ENCODE data around the gene EXOSC3. TPM values are rescaled to one million over a fixed set of nuclear protein-coding genes. Genes with fewer than 3 reads are reported as not detected.

Gene EXOSC3
- total and polyA plus RNA-seq, 2 of the 13 experiments (the other 11 are each of a cell fraction or from before 2014, with no cell fraction given): 17.5 to 68.7 TPM

DNA sequence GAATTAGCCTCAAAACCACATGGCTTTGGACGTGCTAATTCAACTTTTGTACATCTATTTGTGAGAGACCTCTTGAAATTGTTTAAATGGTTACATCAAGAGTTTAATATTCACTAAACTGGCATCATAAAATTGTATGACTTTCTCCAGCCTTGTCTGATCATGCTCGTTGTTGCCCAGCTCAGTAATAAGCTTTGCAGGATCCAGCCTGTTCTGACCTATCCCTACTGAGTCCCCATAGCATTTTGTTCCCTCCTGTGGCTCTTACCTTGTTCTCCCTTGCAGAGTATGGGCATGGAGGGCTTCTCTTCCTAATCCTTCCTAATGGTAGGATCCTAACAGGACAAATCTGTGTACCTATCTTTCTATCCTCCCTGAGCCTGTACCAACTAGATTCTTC, 6.3 kb downstream of the EXOSC3 start (continued):
- TF ChIP-seq, protein P1, sequence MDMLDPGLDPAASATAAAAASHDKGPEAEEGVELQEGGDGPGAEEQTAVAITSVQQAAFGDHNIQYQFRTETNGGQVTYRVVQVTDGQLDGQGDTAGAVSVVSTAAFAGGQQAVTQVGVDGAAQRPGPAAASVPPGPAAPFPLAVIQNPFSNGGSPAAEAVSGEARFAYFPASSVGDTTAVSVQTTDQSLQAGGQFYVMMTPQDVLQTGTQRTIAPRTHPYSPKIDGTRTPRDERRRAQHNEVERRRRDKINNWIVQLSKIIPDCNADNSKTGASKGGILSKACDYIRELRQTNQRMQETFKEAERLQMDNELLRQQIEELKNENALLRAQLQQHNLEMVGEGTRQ (IDR thresholded peaks at IDR 0.05; ENCODE audit: low read depth, low read length): no peak
- TF ChIP-seq, protein P1 (CRISPR knock-in tag; IDR thresholded peaks at IDR 0.05; ENCODE audit: borderline replicate concordance): no peak
- TF ChIP-seq ADNP (CRISPR knock-in tag; IDR thresholded peaks at IDR 0.05) (no peak), HOXA5 (CRISPR knock-in tag; IDR thresholded peaks at IDR 0.05) (no peak)
- TF ChIP-seq, protein P2, sequence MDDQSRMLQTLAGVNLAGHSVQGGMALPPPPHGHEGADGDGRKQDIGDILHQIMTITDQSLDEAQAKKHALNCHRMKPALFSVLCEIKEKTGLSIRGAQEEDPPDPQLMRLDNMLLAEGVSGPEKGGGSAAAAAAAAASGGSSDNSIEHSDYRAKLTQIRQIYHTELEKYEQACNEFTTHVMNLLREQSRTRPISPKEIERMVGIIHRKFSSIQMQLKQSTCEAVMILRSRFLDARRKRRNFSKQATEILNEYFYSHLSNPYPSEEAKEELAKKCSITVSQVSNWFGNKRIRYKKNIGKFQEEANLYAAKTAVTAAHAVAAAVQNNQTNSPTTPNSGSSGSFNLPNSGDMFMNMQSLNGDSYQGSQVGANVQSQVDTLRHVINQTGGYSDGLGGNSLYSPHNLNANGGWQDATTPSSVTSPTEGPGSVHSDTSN (CRISPR knock-in tag; IDR thresholded peaks at IDR 0.05; ENCODE audit: borderline replicate concordance): no peak

DNA sequence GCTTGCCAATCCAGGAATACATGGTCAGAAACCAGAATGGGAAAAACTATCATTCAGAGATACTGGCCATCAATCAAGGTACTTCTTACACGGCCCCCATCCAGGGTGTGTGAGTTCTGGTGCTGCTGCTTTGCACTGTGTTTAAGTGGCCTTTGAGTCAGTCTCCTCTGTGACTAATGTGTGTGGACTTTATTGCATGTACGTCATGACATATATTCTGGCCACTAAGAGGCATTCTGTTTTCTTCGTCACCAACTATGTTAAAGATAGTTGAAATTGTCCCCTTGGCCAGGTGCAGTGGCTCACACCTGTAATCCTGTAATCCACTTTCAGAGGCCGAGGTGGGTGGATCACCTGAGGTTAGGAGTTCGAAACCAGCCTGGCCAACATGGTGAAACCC, 8.5 kb downstream of the EXOSC3 start:
- FAIRE-seq (no peak), ATAC-seq (no peak), DNase-seq (ENCODE audit: low spot score) (no peak)
- no peak overlapping the region for H3K4me2 ChIP-seq (ENCODE audit: low read depth, low read length)
- intact Hi-C loops (cut with micrococcal nuclease; ENCODE audit: unreplicated experiment) (no loop called here), in situ Hi-C loops (cut with HindIII; ENCODE audit: extremely low pct_ligation_motif_present, low pct_unique_long_range_greater_than_20kb) (no loop called here)
- no peaks in the 10 kb centered on the region for H4K20me1 ChIP-seq (ENCODE audit: insufficient read depth, low read length)
- H3K27me3 ChIP-seq (ENCODE audit: control insufficient read depth in 1 of 2, insufficient read depth in 2 of 2, low read length in 2 of 2): no peaks in the 10 kb centered on the region
- CTCF ChIA-PET (ENCODE audit: low intra/inter-chr PET ratio, low total read pairs): no interaction called here
- no peak overlapping the region for H3K9ac ChIP-seq (ENCODE audit: insufficient read depth, low read depth, low read length)
- WGBS (ENCODE audit: low lambda C conversion rate): 95% methylated on average over 5 of the region's 5 CpGs
- POLR2A ChIA-PET: interaction anchor here (1.0 kb wide), 1 partner anchor 9 kb away, joined by 3 read pairs; the partner anchor contains the start of gene EXOSC3
- H3K4me3 ChIP-seq (replicated peaks in 1 of 3; ENCODE audit: insufficient read depth in 1 of 3, low read depth in 2 of 3, low read length in 3 of 3): no peak overlapping the region
- H3K9me3 ChIP-seq (ENCODE audit: low read length): no peaks in the 10 kb centered on the region
- H3K4me1 ChIP-seq (ENCODE audit: insufficient read depth, low read length): no peaks in the 10 kb centered on the region
- H3K27ac ChIP-seq (ENCODE audit: extremely low read length, insufficient read depth, low read length): no peak overlapping the region
- peaks cover 7 to 51% of the 10 kb centered on the region in 2 experiments for H3K36me3 ChIP-seq (replicated peaks in 1 of 2; ENCODE audit: control insufficient read depth in 1 of 2, insufficient read depth in 2 of 2, low read length in 2 of 2)
- no TSS peak for BruUV-seq (replicated peaks)
- TF ChIP-seq, protein P3, sequence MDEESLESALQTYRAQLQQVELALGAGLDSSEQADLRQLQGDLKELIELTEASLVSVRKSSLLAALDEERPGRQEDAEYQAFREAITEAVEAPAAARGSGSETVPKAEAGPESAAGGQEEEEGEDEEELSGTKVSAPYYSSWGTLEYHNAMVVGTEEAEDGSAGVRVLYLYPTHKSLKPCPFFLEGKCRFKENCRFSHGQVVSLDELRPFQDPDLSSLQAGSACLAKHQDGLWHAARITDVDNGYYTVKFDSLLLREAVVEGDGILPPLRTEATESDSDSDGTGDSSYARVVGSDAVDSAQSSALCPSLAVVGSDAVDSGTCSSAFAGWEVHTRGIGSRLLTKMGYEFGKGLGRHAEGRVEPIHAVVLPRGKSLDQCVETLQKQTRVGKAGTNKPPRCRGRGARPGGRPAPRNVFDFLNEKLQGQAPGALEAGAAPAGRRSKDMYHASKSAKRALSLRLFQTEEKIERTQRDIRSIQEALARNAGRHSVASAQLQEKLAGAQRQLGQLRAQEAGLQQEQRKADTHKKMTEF (CRISPR knock-in tag; IDR thresholded peaks at IDR 0.05): no peak
- no peak for TF ChIP-seq FOXP1 (IDR thresholded peaks at IDR 0.05)
- TF ChIP-seq FOXP1 (CRISPR knock-in tag; IDR thresholded peaks at IDR 0.05): no peak
- TF ChIP-seq ELF3 (CRISPR knock-in tag; IDR thresholded peaks at IDR 0.05): no peak
- no peak for TF ChIP-seq ZNF44 (CRISPR knock-in tag; IDR thresholded peaks at IDR 0.05)
- TF ChIP-seq, protein P4, sequence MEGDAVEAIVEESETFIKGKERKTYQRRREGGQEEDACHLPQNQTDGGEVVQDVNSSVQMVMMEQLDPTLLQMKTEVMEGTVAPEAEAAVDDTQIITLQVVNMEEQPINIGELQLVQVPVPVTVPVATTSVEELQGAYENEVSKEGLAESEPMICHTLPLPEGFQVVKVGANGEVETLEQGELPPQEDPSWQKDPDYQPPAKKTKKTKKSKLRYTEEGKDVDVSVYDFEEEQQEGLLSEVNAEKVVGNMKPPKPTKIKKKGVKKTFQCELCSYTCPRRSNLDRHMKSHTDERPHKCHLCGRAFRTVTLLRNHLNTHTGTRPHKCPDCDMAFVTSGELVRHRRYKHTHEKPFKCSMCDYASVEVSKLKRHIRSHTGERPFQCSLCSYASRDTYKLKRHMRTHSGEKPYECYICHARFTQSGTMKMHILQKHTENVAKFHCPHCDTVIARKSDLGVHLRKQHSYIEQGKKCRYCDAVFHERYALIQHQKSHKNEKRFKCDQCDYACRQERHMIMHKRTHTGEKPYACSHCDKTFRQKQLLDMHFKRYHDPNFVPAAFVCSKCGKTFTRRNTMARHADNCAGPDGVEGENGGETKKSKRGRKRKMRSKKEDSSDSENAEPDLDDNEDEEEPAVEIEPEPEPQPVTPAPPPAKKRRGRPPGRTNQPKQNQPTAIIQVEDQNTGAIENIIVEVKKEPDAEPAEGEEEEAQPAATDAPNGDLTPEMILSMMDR (CRISPR knock-in tag; IDR thresholded peaks at IDR 0.05): no peak
- no peak for TF ChIP-seq FOXA3 (CRISPR knock-in tag; IDR thresholded peaks at IDR 0.05)
- TF ChIP-seq CENPX (CRISPR knock-in tag; IDR thresholded peaks at IDR 0.05): no peak
- TF ChIP-seq MEF2D (CRISPR knock-in tag; IDR thresholded peaks at IDR 0.05): no peak
- no peak for TF ChIP-seq ARNTL (CRISPR knock-in tag; IDR thresholded peaks at IDR 0.05)
- no peak for TF ChIP-seq RARA (CRISPR knock-in tag; IDR thresholded peaks at IDR 0.05)
- TF ChIP-seq, protein P5, sequence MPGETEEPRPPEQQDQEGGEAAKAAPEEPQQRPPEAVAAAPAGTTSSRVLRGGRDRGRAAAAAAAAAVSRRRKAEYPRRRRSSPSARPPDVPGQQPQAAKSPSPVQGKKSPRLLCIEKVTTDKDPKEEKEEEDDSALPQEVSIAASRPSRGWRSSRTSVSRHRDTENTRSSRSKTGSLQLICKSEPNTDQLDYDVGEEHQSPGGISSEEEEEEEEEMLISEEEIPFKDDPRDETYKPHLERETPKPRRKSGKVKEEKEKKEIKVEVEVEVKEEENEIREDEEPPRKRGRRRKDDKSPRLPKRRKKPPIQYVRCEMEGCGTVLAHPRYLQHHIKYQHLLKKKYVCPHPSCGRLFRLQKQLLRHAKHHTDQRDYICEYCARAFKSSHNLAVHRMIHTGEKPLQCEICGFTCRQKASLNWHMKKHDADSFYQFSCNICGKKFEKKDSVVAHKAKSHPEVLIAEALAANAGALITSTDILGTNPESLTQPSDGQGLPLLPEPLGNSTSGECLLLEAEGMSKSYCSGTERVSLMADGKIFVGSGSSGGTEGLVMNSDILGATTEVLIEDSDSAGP (CRISPR knock-in tag; IDR thresholded peaks at IDR 0.05; ENCODE audit: borderline replicate concordance): no peak
- no peak for TF ChIP-seq ZNF446 (CRISPR knock-in tag; IDR thresholded peaks at IDR 0.05)
- no peaks in the 10 kb centered on the region for H3K79me2 ChIP-seq (ENCODE audit: insufficient read depth, low read length)
- H2AFZ ChIP-seq (ENCODE audit: low read length): no peak overlapping the region
